PC-3 (cell line): Measurements from ENCODE around the gene UQCRH.
A peak's percentile ranks its signal among the peaks of the same experiment; 100 is the strongest.

Experiments
- EZH2 ChIP-seq: fragments of 300-600 bp; sonication (generic); IDR thresholded peaks from one replicate; pipeline ENCODE4 v1.6.1; 2017; ENCODE audit warnings: antibody characterized with exemption, mild to moderate bottlenecking, low read length; ENCODE audit not compliant: unreplicated experiment
- EZH2phosphoT487 ChIP-seq: fragments of 300-600 bp; sonication (generic); IDR thresholded peaks from 2 replicates; pipeline ENCODE4 v1.6.1; 2018; ENCODE audit warnings: mild to moderate bottlenecking, antibody characterized with exemption, low read length, borderline replicate concordance
- TF ChIP-seq, protein P1 (sequence below): fragments of 300-600 bp; sonication (generic); conservative IDR thresholded peaks from 2 replicates; pipeline ENCODE4 v1.5.1; 2017; ENCODE audit warnings: antibody characterized with exemption, low read depth, mild to moderate bottlenecking, low read length

DNA sequence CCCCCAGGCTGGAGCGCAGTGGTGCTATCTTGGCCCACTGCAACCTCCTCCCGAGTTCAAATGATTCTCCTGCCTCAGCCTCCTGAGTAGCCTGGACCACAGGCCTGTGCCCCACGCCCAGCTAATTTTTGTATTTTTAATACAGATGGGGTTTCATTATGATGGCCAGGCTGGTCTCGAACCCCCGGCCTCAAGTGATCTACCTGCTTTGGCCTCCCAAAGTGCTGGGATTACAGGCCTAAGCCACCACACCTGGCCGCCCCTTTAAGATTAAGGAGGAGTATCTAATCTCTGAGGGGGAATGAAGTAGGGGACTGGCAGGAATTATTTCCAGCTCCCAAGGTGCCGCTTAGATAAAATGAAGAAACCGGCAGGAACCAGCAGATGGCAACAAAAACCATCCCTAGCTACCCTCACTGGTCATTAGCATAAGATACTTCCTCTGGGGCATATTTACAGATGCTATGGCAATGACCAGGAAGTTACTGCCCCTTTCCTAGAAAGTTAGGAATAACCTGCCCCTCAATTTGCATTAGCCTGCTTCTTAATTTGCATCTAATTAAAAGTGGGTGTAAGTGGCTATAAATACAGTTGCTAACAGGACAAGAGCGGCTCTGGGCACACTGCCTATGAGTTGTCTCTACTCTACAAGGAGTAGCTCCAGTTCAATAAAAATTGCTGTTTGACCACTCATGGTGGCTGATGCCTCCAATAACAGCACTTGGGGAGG is 30.0 kb downstream of the UQCRH start:
- TF ChIP-seq, protein P1, sequence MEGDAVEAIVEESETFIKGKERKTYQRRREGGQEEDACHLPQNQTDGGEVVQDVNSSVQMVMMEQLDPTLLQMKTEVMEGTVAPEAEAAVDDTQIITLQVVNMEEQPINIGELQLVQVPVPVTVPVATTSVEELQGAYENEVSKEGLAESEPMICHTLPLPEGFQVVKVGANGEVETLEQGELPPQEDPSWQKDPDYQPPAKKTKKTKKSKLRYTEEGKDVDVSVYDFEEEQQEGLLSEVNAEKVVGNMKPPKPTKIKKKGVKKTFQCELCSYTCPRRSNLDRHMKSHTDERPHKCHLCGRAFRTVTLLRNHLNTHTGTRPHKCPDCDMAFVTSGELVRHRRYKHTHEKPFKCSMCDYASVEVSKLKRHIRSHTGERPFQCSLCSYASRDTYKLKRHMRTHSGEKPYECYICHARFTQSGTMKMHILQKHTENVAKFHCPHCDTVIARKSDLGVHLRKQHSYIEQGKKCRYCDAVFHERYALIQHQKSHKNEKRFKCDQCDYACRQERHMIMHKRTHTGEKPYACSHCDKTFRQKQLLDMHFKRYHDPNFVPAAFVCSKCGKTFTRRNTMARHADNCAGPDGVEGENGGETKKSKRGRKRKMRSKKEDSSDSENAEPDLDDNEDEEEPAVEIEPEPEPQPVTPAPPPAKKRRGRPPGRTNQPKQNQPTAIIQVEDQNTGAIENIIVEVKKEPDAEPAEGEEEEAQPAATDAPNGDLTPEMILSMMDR = peak; percentile 64
- TF ChIP-seq EZH2 (no peak), EZH2phosphoT487 (no peak)
